ENCODE results near the gene ITPR1.

DNA sequence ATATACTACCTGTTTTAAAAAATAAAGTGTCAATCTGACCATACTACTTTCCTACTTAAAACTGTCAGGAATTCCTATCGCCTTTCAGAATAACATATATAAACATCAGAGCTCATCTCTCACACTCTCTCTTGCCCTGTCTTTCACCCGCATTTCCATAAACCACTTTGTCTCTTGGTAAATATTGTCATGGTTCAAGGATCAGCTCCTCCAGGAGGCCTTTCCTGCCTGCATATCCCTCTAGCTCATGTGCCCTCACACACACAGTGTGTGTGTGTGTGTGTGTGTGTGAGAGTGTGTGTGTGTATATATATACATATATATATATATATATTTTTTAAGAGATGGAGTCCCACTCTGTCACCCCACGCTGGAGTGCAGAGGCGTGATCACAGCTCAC, 32.8 kb upstream of the ITPR1 start:
- TF ChIP-seq, protein P1, sequence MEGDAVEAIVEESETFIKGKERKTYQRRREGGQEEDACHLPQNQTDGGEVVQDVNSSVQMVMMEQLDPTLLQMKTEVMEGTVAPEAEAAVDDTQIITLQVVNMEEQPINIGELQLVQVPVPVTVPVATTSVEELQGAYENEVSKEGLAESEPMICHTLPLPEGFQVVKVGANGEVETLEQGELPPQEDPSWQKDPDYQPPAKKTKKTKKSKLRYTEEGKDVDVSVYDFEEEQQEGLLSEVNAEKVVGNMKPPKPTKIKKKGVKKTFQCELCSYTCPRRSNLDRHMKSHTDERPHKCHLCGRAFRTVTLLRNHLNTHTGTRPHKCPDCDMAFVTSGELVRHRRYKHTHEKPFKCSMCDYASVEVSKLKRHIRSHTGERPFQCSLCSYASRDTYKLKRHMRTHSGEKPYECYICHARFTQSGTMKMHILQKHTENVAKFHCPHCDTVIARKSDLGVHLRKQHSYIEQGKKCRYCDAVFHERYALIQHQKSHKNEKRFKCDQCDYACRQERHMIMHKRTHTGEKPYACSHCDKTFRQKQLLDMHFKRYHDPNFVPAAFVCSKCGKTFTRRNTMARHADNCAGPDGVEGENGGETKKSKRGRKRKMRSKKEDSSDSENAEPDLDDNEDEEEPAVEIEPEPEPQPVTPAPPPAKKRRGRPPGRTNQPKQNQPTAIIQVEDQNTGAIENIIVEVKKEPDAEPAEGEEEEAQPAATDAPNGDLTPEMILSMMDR (IDR thresholded peaks at IDR 0.05; ENCODE audit: insufficient read depth, low read length) = no peak
- no peak for TF ChIP-seq POLR2AphosphoS5 (IDR thresholded peaks at IDR 0.05; ENCODE audit: low read depth)

All from HL-60 (cell line).